ENCODE data around the gene C15orf62. TPM values are rescaled to one million over a fixed set of nuclear protein-coding genes. Genes with fewer than 3 reads are reported as not detected.

C15orf62 gene
- polyA plus RNA-seq, 1 experiment: 0.05 TPM

GRCh38 chr15:40743485-40743901, 26.3 kb upstream of the C15orf62 start:
- no peaks in the 10 kb centered on the region for H3K27me3 ChIP-seq (ENCODE audit: control insufficient read depth, insufficient read depth, low read length)
- ChIA-PET POLR2A (interaction anchor here (0.7 to 0.8 kb wide), 2 partner anchors 12 to 98 kb away, joined by 3 to 6 read pairs; no protein-coding TSS in a partner anchor), CTCF (interaction anchor here (0.7 to 1.6 kb wide), 2 partner anchors 131 to 151 kb away, joined by 7 to 11 read pairs; partner anchors contain the start of genes RHOV and VPS18)
- no peak overlapping the region for H3K4me3 ChIP-seq (ENCODE audit: low read depth, low read length)
- DNase-seq (ENCODE audit: low read depth, low spot score): no peak
- peak overlapping the region; percentile 39 for H3K27ac ChIP-seq (ENCODE audit: low read depth, low read length)
- no peaks in the 10 kb centered on the region for H3K9me3 ChIP-seq (ENCODE audit: control insufficient read depth, insufficient read depth, low read length)
- no peak for TF ChIP-seq CTCF (IDR thresholded peaks at IDR 0.05; ENCODE audit: low read depth, low read length)

- Histone ChIP-seq H3K27ac (ENCODE audit: low read depth, low read length) (peak overlapping the region; percentile 39), H3K4me3 (ENCODE audit: low read depth, low read length) (no peak overlapping the region), H3K9me3 (ENCODE audit: control insufficient read depth, insufficient read depth, low read length) (no peaks in the 10 kb centered on the region), H3K27me3 (ENCODE audit: control insufficient read depth, insufficient read depth, low read length) (no peaks in the 10 kb centered on the region)
- peak; percentile 31; the same call in 1 of the 2 replicates for TF ChIP-seq CTCF (IDR thresholded peaks at IDR 0.05; ENCODE audit: low read depth, low read length)
- no peak for DNase-seq (ENCODE audit: low read depth, low spot score)
- POLR2A ChIA-PET: interaction anchor here (0.5 to 0.8 kb wide), 5 partner anchors 13 to 1187 kb away, joined by 3 to 11 read pairs (median 6); no protein-coding TSS in a partner anchor
- CTCF ChIA-PET: interaction anchor here (0.5 to 2.0 kb wide), 6 partner anchors 28 to 521 kb away, joined by 3 to 11 read pairs (median 6); partner anchors contain the start of genes RHOV and VPS18
Measured at GRCh38 chr15:40743921-40744814, 25.6 kb upstream of the C15orf62 start.

- no peaks in the 10 kb centered on the region for H3K27me3 ChIP-seq (ENCODE audit: control insufficient read depth, insufficient read depth, low read length)
- no peak for TF ChIP-seq CTCF (IDR thresholded peaks at IDR 0.05; ENCODE audit: low read depth, low read length)
- ChIA-PET POLR2A (interaction anchor here (0.5 kb wide), 1 partner anchor 645 kb away, joined by 11 read pairs; no protein-coding TSS in a partner anchor), CTCF (interaction anchor here (0.7 to 2.0 kb wide), 3 partner anchors 28 to 149 kb away, joined by 5 to 11 read pairs (median 6); partner anchors contain the start of gene VPS18)
- DNase-seq (ENCODE audit: low read depth, low spot score): no peak
- no peaks in the 10 kb centered on the region for H3K9me3 ChIP-seq (ENCODE audit: control insufficient read depth, insufficient read depth, low read length)
- H3K27ac ChIP-seq (ENCODE audit: low read depth, low read length): no peak overlapping the region
- H3K4me3 ChIP-seq (ENCODE audit: low read depth, low read length): no peak overlapping the region
Measured at GRCh38 chr15:40744815-40745152, 25.0 kb upstream of the C15orf62 start.

GRCh38 chr15:40746916-40747418, 22.8 kb upstream of the C15orf62 start:
- POLR2A ChIA-PET: no interaction called here

More at GRCh38 chr15:40746916-40747418, 22.8 kb upstream of the C15orf62 start:
- CTCF ChIA-PET: interaction anchor here (0.6 to 1.8 kb wide), 5 partner anchors 31 to 148 kb away, joined by 3 to 9 read pairs (median 5); partner anchors contain the start of gene VPS18
- Histone ChIP-seq H3K9me3 (ENCODE audit: control insufficient read depth, insufficient read depth, low read length) (no peaks in the 10 kb centered on the region), H3K27ac (ENCODE audit: low read depth, low read length) (no peak overlapping the region), H3K4me3 (ENCODE audit: low read depth, low read length) (no peak overlapping the region), H3K27me3 (ENCODE audit: control insufficient read depth, insufficient read depth, low read length) (no peaks in the 10 kb centered on the region)
- DNase-seq (ENCODE audit: low read depth, low spot score): no peak
- TF ChIP-seq CTCF (IDR thresholded peaks at IDR 0.05; ENCODE audit: low read depth, low read length): no peak

Data from AG04450 (cell line).